Epithelial cell of proximal tubule (primary cell): ENCODE results near the gene MAML2. TPM values are rescaled to one million over a fixed set of nuclear protein-coding genes. Genes with fewer than 3 reads are reported as not detected.
"Not testable (repeated sequence)": the region's sequence is repeated elsewhere in the genome, so short reads cannot be mapped to it uniquely, and the experiment has no call there.

Experiments used
- DNase-seq: peaks from one replicate; pipeline ENCODE4 v3.0.0-alpha.2; 2011; ENCODE audit warnings: low read depth
- H3K4me3 ChIP-seq: 2 replicates; pipeline ENCODE4 v1.5.1; 2011; ENCODE audit warnings: low read depth, mild to moderate bottlenecking, low read length
- total RNA-seq: library from RNA; depleted of rRNA; stranded (reverse); fragments of >200 nt; gene quantifications from 2 replicates; pipeline ENCODE4 v1.2.3, GENCODE V29; 2015
- TF ChIP-seq, protein P1 (sequence below): conservative IDR thresholded peaks from 2 replicates; pipeline ENCODE4 v1.5.1; 2012; ENCODE audit warnings: low read depth, mild to moderate bottlenecking, low read length

Gene MAML2
- total RNA-seq, 1 donor from 2014 or later = 5.1 TPM

- no peak overlapping the region for H3K4me3 ChIP-seq
- no peak for DNase-seq
- TF ChIP-seq, protein P1, sequence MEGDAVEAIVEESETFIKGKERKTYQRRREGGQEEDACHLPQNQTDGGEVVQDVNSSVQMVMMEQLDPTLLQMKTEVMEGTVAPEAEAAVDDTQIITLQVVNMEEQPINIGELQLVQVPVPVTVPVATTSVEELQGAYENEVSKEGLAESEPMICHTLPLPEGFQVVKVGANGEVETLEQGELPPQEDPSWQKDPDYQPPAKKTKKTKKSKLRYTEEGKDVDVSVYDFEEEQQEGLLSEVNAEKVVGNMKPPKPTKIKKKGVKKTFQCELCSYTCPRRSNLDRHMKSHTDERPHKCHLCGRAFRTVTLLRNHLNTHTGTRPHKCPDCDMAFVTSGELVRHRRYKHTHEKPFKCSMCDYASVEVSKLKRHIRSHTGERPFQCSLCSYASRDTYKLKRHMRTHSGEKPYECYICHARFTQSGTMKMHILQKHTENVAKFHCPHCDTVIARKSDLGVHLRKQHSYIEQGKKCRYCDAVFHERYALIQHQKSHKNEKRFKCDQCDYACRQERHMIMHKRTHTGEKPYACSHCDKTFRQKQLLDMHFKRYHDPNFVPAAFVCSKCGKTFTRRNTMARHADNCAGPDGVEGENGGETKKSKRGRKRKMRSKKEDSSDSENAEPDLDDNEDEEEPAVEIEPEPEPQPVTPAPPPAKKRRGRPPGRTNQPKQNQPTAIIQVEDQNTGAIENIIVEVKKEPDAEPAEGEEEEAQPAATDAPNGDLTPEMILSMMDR = no peak
Measured at GRCh38 chr11:96272529-96273222, 70.3 kb downstream of the MAML2 start.

DNA sequence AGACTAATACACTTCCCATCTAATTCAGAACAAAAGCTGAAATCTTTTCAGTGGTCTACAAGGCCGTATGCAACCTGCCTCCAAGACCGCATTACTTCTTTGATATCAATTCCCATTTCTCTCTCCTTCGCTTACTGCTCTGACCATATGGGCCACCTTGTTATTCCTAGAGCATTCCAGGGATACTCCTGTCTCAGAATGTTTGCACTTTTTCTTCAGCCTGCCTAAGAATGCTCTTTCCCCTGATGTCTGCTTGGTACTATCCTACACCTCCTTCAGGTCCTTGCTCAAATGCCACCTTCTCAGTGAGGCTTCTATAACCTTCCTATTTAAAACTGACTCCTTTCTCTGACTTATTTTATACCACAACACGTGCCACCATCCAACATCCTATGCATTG is 71.2 kb downstream of the MAML2 start:
- no peak overlapping the region for H3K4me3 ChIP-seq
- DNase-seq = no peak
- TF ChIP-seq, protein P1 = no peak

- H3K4me3 ChIP-seq = not testable (repeated sequence)
Measured at GRCh38 chr11:96271352-96271751, 71.6 kb downstream of the MAML2 start.

GRCh38 chr11:96268527-96268926 is 74.5 kb downstream of the MAML2 start:
- H3K4me3 ChIP-seq, DNase-seq: not testable (repeated sequence)

More at GRCh38 chr11:96271352-96271751, 71.6 kb downstream of the MAML2 start:
- not testable (repeated sequence) for DNase-seq

GRCh38 chr11:96267496-96268032 is 75.4 kb downstream of the MAML2 start:
- H3K4me3 ChIP-seq = peak overlapping the region; percentile 19
- no peak for DNase-seq
- TF ChIP-seq, protein P1 = no peak

GRCh38 chr11:96267001-96267495 is 75.9 kb downstream of the MAML2 start:
- no peak for DNase-seq
- H3K4me3 ChIP-seq = peak overlapping the region; percentile 19
- TF ChIP-seq, protein P1 = no peak

GRCh38 chr11:96265972-96266371 is 77.0 kb downstream of the MAML2 start:
- TF ChIP-seq, protein P1 = no peak
- no peak overlapping the region for H3K4me3 ChIP-seq
- no peak for DNase-seq

- DNase-seq = no peak
- no peak overlapping the region for H3K4me3 ChIP-seq
- TF ChIP-seq, protein P1 = no peak
Measured at GRCh38 chr11:96265220-96265737, 77.7 kb downstream of the MAML2 start.
